GM12878 (cell line): ENCODE measurements around the gene CCNY. TPM values are rescaled to one million over a fixed set of nuclear protein-coding genes. Genes with fewer than 3 reads are reported as not detected.

Experiments used
- ATAC-seq: fragments of 200-7000 bp; cut with Tn5 transposase; 3 replicates; pipeline ENCODE4 v1.9.1; 2020; ENCODE audit warnings: mild to moderate bottlenecking, moderate library complexity
- BruUV-seq: library from RNA; stranded (reverse); fragments of 400-500 nt; replicated peaks from 2 replicates; lab custom pipeline; 2021; lab: Mats Ljungman, UMichigan
- CTCF ChIA-PET: fragments of 300-600 bp; sonication (Branson Sonifier 250); formaldehyde crosslinking; extraction: SDS; loops from one replicate; lab custom pipeline; 2021; ENCODE audit warnings: inconsistent platforms; lab: Yijun Ruan, JAX
- POLR2A ChIA-PET: fragments of 350-600 bp; formaldehyde crosslinking; extraction: SDS; loops from one replicate; lab custom pipeline; 2021; ENCODE audit warnings: inconsistent platforms; lab: Charles Lee
- RAD21 ChIA-PET: fragments of 300-600 bp; sonication (Branson Sonifier 250); formaldehyde crosslinking; loops from one replicate; lab custom pipeline; 2023; ENCODE audit warnings: antibody characterized with exemption; ENCODE audit not compliant: unreplicated experiment; lab: Charles Lee
- SMC1A ChIA-PET: fragments of 300-600 bp; sonication (Branson Sonifier 250); formaldehyde crosslinking; loops from one replicate; lab custom pipeline; 2023; ENCODE audit not compliant: unreplicated experiment, uncharacterized antibody; lab: Charles Lee
- DNase-seq: peaks from one replicate; pipeline ENCODE4 v3.0.0-alpha.2; 2011; ENCODE audit warnings: low read depth, low spot score
- FAIRE-seq: peaks from 3 replicates; lab custom pipeline; 2011; peaks lifted over from hg19 to GRCh38; lab: Jason Lieb, UNC
- H2AFZ ChIP-seq: 2 replicates; pipeline ENCODE4 v1.6.0; 2011; ENCODE audit warnings: low read depth, low read length, control low read depth; ENCODE audit not compliant: control insufficient read depth
- H3K27ac ChIP-seq: 2 replicates; pipeline ENCODE4 v1.5.1; 2011; ENCODE audit warnings: control low read depth; ENCODE audit not compliant: control insufficient read depth, insufficient read depth
- H3K27me3 ChIP-seq, 2 experiments: replicated peaks in 1 of 2; 2 replicates each; pipeline versions ENCODE4 v1.6.0 to v1.6.1; 2011; ENCODE audit warnings: low read length in 1 of 2; ENCODE audit not compliant: control insufficient read depth in 2 of 2, insufficient read depth in 2 of 2
- H3K36me3 ChIP-seq, 2 experiments: 2 replicates each; pipeline ENCODE4 v1.5.1; 2011; ENCODE audit warnings: low read length in 1 of 2; ENCODE audit not compliant: control insufficient read depth in 2 of 2, insufficient read depth in 2 of 2
- H3K4me1 ChIP-seq: 2 replicates; pipeline ENCODE4 v1.6.1; 2011; ENCODE audit warnings: mild to moderate bottlenecking, low read length, moderate library complexity, mixed read lengths; ENCODE audit not compliant: control insufficient read depth, insufficient read depth
- H3K4me2 ChIP-seq: 2 replicates; pipeline ENCODE4 v1.6.0; 2011; ENCODE audit warnings: control low read depth; ENCODE audit not compliant: control insufficient read depth, insufficient read depth
- H3K4me3 ChIP-seq: fragments of 200-600 bp; sonication (generic); 2 replicates; pipeline ENCODE4 v1.5.1; 2016
- H3K79me2 ChIP-seq: 2 replicates; pipeline ENCODE4 v1.6.0; 2011; ENCODE audit warnings: low read length; ENCODE audit not compliant: control insufficient read depth, insufficient read depth
- H3K9ac ChIP-seq: 2 replicates; pipeline ENCODE4 v1.8.0; 2011; ENCODE audit warnings: low read length, control low read depth, mixed read lengths; ENCODE audit not compliant: control insufficient read depth, insufficient read depth
- H3K9me3 ChIP-seq: replicated peaks from 3 replicates; pipeline ENCODE4 v1.5.1; 2011; ENCODE audit warnings: mild to moderate bottlenecking, low read length; ENCODE audit not compliant: control insufficient read depth, insufficient read depth
- H4K20me1 ChIP-seq: 2 replicates; pipeline ENCODE4 v1.6.0; 2011; ENCODE audit not compliant: control insufficient read depth, insufficient read depth
- MTA3 ChIP-seq: IDR thresholded peaks from 2 replicates; pipeline ENCODE4 v1.6.1; 2012; ENCODE audit warnings: low read length, inconsistent platforms, borderline replicate concordance
- MXI1 ChIP-seq: fragments of 150-350 bp; IDR thresholded peaks from 2 replicates; pipeline ENCODE4 v1.6.1; 2011; ENCODE audit warnings: low read depth, mild to moderate bottlenecking, inconsistent platforms, low read length, improper control_type of control experiment
- MYC ChIP-seq: IDR thresholded peaks from 2 replicates; pipeline ENCODE4 v1.6.1; 2011; ENCODE audit warnings: mild to moderate bottlenecking, low read length, moderate library complexity, inconsistent platforms; ENCODE audit not compliant: insufficient read depth, insufficient replicate concordance, insufficient read length, severe bottlenecking
- NFIC ChIP-seq: IDR thresholded peaks from 2 replicates; pipeline ENCODE4 v1.6.1; 2012; ENCODE audit warnings: low read depth, mild to moderate bottlenecking, inconsistent platforms, low read length, moderate library complexity
- POLR2AphosphoS2 ChIP-seq: IDR thresholded peaks from 2 replicates; pipeline ENCODE4 v1.6.1; 2011; ENCODE audit warnings: low read depth, mild to moderate bottlenecking, low read length, improper control_type of control experiment, moderate library complexity
- PRDM15 ChIP-seq: fragments of 450-650 bp; formaldehyde crosslinking; IDR thresholded peaks from 2 replicates; pipeline ENCODE4 v1.4.0; 2020; ENCODE audit warnings: mild to moderate bottlenecking, moderate library complexity
- SIN3A ChIP-seq: IDR thresholded peaks from 2 replicates; pipeline ENCODE4 v1.6.1; 2012; ENCODE audit warnings: low read depth, low read length, improper control_type of control experiment
- SMAD5 ChIP-seq: IDR thresholded peaks from 2 replicates; pipeline ENCODE4 v1.6.1; 2016; ENCODE audit warnings: antibody characterized with exemption, low read depth
- STAT3 ChIP-seq: IDR thresholded peaks from 2 replicates; pipeline ENCODE4 v1.6.1; 2011; ENCODE audit warnings: low read depth, low read length, improper control_type of control experiment
- SUZ12 ChIP-seq: fragments of 200-600 bp; sonication (generic); IDR thresholded peaks from one replicate; pipeline ENCODE4 v1.6.1; 2018; ENCODE audit warnings: antibody characterized with exemption, mild to moderate bottlenecking; ENCODE audit not compliant: unreplicated experiment
- WGBS: methylation state at CpG from one replicate; pipeline ENCODE4 v1.1.6; 2016; ENCODE audit warnings: low lambda C conversion rate; ENCODE audit not compliant: insufficient replicate concordance, insufficient coverage; ENCODE audit errors: missing lambda C conversion rate; 5-methylcytosine and 5-hydroxymethylcytosine counted together
- in situ Hi-C: fragments of 300-500 bp; cut with MboI; formaldehyde crosslinking; loops from 9 replicates; pipeline ENCODE4 v1.14.3; 2018; ENCODE audit warnings: mixed read lengths
- intact Hi-C: fragments of 100-400 bp; cut with micrococcal nuclease; formaldehyde crosslinking; loops from one replicate; pipeline ENCODE4 v1.14.2; 2022; ENCODE audit not compliant: unreplicated experiment
- polyA plus RNA-seq, 11 experiments: library from polyadenylated mRNA; depleted of rRNA in 4 of 11; unstranded in 6 of 11; stranded (reverse) in 5 of 11; fragments of >200 nt; fragmentation: Nextera tagmentation in 4 of 11; fragmentation: Illumina TruSeq in 1 of 11; extraction: Ambion mirVana in 4 of 11; extraction: Trizol in 1 of 11; gene quantifications; 1 replicate in 1 of 11; 2 replicates in 10 of 11; pipeline versions ENCODE4 v1.2.1 to v1.2.3, GENCODE V29; 2011 to 2016; ENCODE audit warnings: inconsistent platforms in 2 of 11, missing spikeins in 2 of 11, low read depth in 1 of 11
- total RNA-seq, 4 experiments: library from RNA; depleted of rRNA in 3 of 4; stranded (reverse); fragments of >200 nt in 3 of 4; fragmentation: Illumina TruSeq in 1 of 4; extraction: Trizol in 1 of 4; gene quantifications; 2 replicates each; pipeline versions ENCODE4 v1.2.1 to v1.2.3, GENCODE V29; 2013 to 2021
- TF ChIP-seq, protein P1 (sequence below): IDR thresholded peaks from 2 replicates; pipeline ENCODE4 v1.6.1; 2011; ENCODE audit warnings: borderline replicate concordance, low read depth, mild to moderate bottlenecking, moderate library complexity, mixed read lengths, low read length; ENCODE audit not compliant: insufficient read depth; ENCODE audit errors: extremely low read length
- TF ChIP-seq, protein P2 (sequence below): IDR thresholded peaks from 2 replicates; pipeline ENCODE4 v1.6.1; 2011; ENCODE audit warnings: low read depth, mild to moderate bottlenecking, low read length, moderate library complexity, borderline replicate concordance; ENCODE audit errors: extremely low read depth

CCNY gene
- total and polyA plus RNA-seq, 10 of the 15 experiments (the other 5 are each of a cell fraction or from before 2014, with no cell fraction given), result 3.6 to 50.0 (median 26.1) TPM

GRCh38 chr10:35532141-35532540, 195.8 kb downstream of the CCNY start:
- RAD21 ChIA-PET, result no interaction called here
- POLR2A ChIA-PET, result no interaction called here
- H3K9ac ChIP-seq, result no peak overlapping the region
- TF ChIP-seq, protein P1, sequence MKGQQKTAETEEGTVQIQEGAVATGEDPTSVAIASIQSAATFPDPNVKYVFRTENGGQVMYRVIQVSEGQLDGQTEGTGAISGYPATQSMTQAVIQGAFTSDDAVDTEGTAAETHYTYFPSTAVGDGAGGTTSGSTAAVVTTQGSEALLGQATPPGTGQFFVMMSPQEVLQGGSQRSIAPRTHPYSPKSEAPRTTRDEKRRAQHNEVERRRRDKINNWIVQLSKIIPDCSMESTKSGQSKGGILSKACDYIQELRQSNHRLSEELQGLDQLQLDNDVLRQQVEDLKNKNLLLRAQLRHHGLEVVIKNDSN, result no peak
- TF ChIP-seq STAT3 (no peak), MXI1 (no peak), SMAD5 (no peak)
- TF ChIP-seq, all 136 proteins: peak for 0
- Histone ChIP-seq H3K27ac (no peak overlapping the region), H3K4me2 (no peak overlapping the region), H4K20me1 (no peaks in the 10 kb centered on the region), H3K79me2 (no peaks in the 10 kb centered on the region), H3K36me3 (peaks cover 10 to 15% of the 10 kb centered on the region in 2 experiments; a peak in 3 of 4 replicates), H3K9me3 (peaks cover 11% of the 10 kb centered on the region; the same call in 2 of the 3 replicates), H3K27me3 (no peaks in the 10 kb centered on the region), H3K4me1 (no peaks in the 10 kb centered on the region), H2AFZ (no peak overlapping the region), H3K4me3 (no peak overlapping the region)
- ATAC-seq (no peak), FAIRE-seq (no peak), DNase-seq (no peak)
- BruUV-seq, result no TSS peak
- ChIA-PET SMC1A (interaction anchor here (1.4 kb wide), 1 partner anchor 11 kb away, joined by 3 read pairs; no protein-coding TSS in a partner anchor), CTCF (interaction anchor here (3.4 kb wide), 1 partner anchor 31 kb away, joined by 8 read pairs; no protein-coding TSS in a partner anchor)
- intact Hi-C loops, result no loop called here
- WGBS, result 82% methylated on average over 5 of the region's 5 CpGs
- in situ Hi-C loops, result no loop called here

DNA sequence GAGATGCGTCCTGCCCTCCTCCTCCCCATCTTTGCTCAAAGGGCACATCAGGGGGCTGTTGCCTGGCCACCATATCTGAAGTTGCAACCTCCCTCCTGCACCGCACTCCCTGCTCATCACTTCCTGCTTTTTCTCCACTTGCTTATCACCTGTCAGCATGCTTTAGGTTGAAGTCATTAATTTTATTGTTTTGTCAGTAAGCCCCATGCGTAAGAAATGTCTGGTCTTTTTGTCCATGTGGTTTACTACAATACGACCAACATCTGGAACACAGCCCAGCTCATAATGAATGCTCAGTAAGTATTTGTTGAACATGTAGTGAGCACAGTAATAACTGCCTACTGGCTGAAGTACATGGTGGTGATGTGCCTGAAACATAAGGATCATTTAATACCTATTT, 197.3 kb downstream of the CCNY start:
- no peak for FAIRE-seq
- POLR2A ChIA-PET, result interaction anchor here (0.5 to 0.7 kb wide), 2 partner anchors 9 to 203 kb away, joined by 3 read pairs; no protein-coding TSS in a partner anchor
- TF ChIP-seq MYC (no peak), PRDM15 (CRISPR knock-in tag) (no peak), SIN3A (no peak), POLR2AphosphoS2 (no peak), MTA3 (no peak), NFIC (no peak), SUZ12 (no peak)
- TF ChIP-seq, protein P2, sequence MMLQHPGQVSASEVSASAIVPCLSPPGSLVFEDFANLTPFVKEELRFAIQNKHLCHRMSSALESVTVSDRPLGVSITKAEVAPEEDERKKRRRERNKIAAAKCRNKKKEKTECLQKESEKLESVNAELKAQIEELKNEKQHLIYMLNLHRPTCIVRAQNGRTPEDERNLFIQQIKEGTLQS, result no peak

More for the DNA sequence above, 197.3 kb downstream of the CCNY start:
- Histone ChIP-seq H3K27ac (no peak overlapping the region), H3K79me2 (no peaks in the 10 kb centered on the region), H3K27me3 (no peaks in the 10 kb centered on the region), H3K36me3 (peaks cover 10 to 15% of the 10 kb centered on the region in 2 experiments; a peak in 3 of 4 replicates), H3K4me3 (no peak overlapping the region), H2AFZ (no peak overlapping the region), H3K9me3 (peaks cover 11% of the 10 kb centered on the region; the same call in 2 of the 3 replicates), H3K9ac (no peak overlapping the region), H4K20me1 (no peaks in the 10 kb centered on the region), H3K4me1 (no peaks in the 10 kb centered on the region), H3K4me2 (no peak overlapping the region)
- no TSS peak for BruUV-seq
- intact Hi-C loops, result no loop called here
- in situ Hi-C loops, result no loop called here
- SMC1A ChIA-PET, result interaction anchor here (0.7 kb wide), 2 partner anchors 10 to 182 kb away, joined by 3 read pairs; no protein-coding TSS in a partner anchor
- DNase-seq (no peak), ATAC-seq (no peak)
- CTCF ChIA-PET, result interaction anchor here (3.4 kb wide), 1 partner anchor 29 kb away, joined by 8 read pairs; no protein-coding TSS in a partner anchor
- RAD21 ChIA-PET, result no interaction called here
- 95% methylated on average over 4 of the region's 4 CpGs for WGBS
